Suppressor macrophage (primary cell): ENCODE data around the gene ESRRA.
"Not testable (repeated sequence)": the region's sequence is repeated elsewhere in the genome, so short reads cannot be mapped to it uniquely, and the experiment has no call there.

Source experiments
- DNase-seq, 4 experiments: peaks; one replicate each; pipeline ENCODE4 v3.0.0-alpha.2; 2020 to 2022

Gene ESRRA

DNA sequence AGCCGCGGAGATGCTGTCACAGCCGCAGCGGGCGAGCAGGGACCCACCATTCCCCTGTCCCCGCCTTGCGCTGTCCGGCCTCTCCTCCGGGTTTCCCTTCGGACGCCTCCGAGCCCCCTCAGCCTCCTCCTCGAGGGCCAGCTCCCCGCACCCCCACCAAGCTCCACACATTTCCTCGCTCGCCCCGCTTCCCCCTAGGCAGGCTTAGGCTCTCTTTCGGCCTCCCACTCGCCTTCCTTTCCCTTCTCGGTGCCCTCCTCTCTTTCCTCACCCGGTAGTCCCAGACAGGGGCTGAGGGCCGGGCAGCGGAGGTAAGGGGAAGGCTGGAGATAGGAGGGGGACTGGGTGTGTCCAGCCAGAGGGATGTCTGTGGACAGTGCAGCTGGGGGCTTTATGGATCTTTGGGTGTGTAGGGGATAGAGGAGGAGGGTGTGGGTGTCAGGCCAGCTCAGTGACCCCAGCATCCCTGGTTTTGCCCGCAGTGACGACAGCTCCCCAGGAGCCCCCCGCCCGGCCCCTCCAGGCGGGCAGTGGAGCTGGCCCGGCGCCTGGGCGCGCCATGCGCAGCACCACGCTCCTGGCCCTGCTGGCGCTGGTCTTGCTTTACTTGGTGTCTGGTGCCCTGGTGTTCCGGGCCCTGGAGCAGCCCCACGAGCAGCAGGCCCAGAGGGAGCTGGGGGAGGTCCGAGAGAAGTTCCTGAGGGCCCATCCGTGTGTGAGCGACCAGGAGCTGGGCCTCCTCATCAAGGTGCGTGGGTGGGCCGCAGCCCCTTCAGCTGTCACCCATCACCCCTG lies 12.7 kb upstream of the ESRRA start:
- DNase-seq, result peak in 3 of 4 experiments; percentile 41 to 58 (median 48)

DNA sequence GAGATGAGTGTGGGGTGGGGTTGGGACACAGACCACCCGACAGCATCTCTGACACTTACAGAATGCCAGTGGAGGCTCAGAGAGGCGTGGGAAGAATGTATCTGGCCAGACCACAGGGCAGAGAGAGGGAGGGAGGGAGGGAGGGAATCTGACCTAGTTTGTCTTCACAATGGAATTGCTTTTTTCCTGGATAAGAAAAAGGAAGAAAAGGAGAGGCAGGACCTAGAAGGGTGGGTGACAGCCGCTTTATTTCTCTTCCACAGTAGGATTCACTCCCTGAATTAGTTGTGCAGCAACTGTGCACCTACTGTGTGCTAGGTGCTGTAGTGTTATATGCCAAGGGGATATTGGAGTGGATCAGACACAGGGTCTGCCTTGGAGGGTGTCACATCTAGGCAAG lies 10.6 kb upstream of the ESRRA start:
- no peak for DNase-seq

DNA sequence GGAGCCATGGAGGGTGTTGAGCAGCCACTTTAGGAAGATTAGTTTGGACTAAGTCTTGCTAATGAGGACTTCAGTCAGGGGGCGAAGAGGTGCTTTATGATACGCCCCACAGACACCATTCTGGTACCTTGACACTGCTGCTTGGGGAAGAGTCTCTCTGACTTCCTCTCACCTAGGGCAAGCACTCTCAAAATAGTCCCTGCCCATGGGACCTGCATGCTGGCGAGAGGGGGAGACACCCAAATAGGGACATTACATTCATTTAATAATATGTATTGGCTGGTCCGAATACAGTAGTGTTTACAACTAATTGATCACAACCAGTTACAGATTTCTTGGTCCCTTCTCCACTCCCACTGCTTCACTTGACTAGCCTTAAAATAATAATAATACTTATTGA lies 9.6 kb upstream of the ESRRA start:
- DNase-seq, result no peak

DNA sequence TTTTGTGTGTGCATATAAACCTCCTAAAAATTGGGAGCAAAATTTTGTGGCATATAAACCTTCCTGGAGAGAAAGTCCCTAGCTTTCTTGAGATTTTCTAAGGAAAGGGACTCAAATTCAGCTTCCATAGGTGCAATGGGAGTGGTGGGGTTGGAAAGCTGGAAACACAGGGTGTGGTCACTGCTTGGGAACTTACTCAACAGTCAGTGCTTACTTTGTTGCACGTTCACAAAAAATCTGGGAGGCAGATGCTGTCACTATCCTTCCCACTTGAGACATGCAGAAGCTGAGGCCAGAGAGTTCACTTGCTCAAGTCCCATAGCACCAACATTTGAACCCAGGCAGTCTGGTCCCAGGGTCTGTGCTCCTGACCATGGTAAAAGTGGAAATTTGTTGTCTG lies 9.1 kb upstream of the ESRRA start:
- DNase-seq, result peak in 1 of 4 experiments; percentile 9

DNA sequence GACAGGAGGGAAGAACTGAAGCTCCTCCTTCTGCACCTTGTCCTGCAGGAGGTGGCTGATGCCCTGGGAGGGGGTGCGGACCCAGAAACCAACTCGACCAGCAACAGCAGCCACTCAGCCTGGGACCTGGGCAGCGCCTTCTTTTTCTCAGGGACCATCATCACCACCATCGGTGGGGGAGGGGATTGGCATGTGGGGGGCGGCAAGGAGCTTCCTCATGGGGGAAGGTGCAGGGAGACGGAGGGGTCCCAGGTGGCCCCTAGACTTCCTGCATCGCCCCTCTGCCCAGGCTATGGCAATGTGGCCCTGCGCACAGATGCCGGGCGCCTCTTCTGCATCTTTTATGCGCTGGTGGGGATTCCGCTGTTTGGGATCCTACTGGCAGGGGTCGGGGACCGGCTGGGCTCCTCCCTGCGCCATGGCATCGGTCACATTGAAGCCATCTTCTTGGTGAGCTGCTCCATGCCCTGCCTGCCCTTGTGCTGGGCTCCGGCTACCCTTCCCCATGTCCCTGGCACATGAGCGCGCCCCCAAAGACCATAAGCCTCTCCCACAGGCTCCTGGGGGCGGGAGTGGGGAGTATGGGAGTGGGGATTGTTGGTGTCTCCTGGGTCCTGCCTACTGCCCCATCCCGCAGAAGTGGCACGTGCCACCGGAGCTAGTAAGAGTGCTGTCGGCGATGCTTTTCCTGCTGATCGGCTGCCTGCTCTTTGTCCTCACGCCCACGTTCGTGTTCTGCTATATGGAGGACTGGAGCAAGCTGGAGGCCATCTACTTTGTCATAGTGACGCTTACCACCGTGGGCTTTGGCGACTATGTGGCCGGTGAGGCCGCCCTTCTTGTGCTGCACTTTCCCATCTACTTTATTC lies 8.3 kb upstream of the ESRRA start:
- peak; percentile 33 to 64 (median 50) for DNase-seq

DNA sequence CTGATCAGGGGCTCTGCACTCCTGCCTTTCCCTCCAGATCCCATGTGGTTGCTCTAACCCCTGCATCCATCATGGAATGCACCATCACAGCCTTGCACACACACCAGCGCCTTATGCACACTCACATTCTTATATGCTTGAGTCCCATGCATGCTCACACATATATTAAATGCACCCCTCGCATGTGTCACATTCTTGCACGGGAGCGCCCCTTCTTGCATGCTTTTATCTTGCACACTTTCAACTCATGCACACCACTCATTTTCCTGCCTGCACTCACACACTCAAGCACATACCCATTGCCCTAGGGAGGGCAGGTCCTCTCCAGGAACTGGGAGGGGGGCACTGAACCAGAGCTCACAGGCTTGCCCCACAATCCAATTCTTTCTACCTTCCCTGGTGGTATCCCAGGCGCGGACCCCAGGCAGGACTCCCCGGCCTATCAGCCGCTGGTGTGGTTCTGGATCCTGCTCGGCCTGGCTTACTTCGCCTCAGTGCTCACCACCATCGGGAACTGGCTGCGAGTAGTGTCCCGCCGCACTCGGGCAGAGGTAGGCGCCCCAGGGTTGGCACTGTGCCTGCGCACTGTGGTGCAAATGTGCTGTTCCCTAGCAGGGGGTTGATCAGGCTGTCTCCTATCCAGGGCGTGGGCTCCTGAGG lies 7.5 kb upstream of the ESRRA start:
- DNase-seq, result peak in 1 of 4 experiments; percentile 48

DNA sequence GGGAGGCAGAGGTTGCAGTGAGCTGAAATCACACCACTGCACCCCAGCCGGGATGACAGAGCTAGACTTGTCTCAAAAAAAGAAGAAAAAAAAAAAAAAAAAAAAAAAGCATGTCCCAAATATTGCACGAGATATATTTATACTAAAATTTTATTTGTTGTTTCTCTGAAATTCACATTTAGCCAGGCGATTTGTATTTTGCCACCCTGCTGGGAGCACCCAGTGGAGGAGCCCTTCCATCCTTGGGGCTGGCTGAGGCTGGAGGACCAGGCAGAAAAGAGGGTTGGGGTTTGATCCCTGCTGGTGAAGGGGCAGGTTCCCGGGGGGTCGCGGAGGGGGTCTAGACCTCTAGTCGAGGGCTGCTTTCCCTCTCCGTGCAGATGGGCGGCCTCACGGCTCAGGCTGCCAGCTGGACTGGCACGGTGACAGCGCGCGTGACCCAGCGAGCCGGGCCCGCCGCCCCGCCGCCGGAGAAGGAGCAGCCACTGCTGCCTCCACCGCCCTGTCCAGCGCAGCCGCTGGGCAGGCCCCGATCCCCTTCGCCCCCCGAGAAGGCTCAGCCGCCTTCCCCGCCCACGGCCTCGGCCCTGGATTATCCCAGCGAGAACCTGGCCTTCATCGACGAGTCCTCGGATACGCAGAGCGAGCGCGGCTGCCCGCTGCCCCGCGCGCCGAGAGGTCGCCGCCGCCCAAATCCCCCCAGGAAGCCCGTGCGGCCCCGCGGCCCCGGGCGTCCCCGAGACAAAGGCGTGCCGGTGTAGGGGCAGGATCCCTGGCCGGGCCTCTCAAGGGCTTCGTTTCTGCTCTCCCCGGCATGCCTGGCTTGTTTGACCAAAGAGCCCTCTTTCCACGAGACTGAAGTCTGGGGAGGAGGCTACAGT lies 6.1 kb upstream of the ESRRA start:
- peak; percentile 35 to 78 (median 60) for DNase-seq

DNA sequence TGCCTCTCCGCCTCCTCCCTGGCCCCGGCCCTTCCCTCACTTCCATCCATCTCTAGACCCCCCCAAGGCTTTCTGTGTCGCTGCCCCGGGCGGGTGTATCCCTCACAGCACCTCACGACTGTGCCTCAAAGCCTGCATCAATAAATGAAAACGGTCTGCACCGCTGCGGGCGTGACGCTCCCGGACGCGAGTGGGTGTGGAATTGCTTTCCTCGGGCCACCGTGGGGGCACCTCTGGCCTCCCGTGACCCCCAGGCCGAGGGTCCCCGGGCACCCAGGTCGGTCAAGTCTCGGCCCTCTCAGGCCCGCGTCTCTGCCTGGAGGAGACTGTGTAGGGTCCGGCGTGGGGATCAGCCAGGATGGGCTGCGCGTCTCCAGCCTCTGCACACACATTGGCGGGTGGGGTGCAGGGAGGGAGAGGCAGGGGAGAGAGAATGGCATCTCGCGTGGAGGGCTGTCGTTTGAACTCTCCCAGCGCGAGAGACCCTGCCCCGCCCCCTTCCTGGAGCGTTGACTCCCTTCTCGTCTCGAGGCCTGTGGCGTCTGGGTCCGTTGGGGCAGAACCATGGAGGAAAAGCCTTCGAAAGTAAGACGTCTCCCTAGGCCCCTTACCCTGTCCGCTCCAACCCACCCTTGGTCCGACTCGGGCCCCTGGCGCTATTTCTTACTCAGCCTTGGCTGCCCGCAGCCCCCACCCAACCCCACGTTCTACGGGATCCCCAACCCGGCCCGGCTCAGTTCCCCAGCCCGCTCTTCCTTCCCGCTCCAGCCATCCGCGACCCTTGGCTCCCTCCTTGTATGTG lies 5.3 kb upstream of the ESRRA start, which contains the start of gene CATSPERZ:
TSS of gene CATSPERZ (plus strand) at position 512 of the 802 bp plus-strand sequence. CDS start at position 565, 53 bp downstream.
- peak in 1 of 4 experiments; percentile 25 for DNase-seq

DNA sequence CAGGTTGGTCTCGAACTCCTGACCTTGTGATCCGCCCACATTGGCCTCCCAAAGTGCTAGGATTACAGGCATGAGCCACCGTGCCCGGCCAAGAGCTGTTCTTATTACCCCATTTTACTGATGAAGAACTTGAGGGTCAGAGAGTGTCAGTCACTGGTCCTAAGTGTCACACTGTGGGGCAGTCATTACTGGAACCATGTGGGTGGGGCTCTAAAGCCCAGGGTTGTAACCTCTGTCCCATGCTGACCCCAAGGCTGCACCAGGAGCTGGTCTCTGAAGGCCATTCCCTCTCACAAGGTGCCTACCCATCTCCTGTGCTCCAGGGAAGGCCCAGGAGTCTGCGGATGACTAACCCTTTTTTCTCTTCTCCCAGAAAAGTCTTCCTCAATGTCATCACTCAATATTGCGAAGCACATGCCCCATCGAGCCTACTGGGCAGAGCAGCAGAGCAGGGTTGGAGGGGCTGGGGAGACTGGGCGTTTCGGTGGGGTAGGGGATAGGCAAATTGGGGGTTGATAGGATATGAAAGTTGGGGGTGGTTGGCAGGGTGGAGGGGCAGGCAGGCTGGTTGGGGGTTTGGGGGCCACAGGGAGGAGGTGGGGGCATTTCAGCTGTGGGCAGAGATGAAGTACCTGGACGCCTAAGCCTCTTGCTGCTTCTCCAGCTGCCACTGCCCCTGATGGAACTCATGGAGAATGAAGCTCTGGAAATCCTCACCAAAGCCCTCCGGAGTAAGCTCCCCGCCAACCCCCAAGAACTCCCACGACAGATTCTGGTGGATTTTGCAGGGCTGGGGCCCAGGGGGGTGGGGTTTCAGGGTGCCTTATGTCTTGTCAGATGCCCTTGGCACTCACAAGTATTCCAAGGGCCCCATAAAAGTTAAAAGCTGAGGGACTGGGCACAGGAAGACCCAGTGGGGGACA lies 2.0 kb upstream of the ESRRA start:
- no peak for DNase-seq

DNA sequence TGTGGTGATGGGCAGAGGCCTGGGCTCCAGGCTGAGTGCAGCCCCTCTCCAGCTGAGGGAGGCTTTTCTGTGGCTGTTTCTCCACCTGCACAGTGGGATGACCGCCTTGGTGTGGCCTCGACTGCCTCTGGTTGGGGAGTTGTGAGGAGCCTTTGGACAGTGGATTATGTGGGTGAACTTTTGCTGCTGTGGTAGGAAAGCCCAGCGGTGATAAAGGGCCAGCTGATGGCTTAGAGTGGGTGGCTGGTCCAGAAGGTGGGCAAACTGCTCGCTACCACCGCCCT lies 1.4 kb upstream of the ESRRA start:
- no peak for DNase-seq

DNA sequence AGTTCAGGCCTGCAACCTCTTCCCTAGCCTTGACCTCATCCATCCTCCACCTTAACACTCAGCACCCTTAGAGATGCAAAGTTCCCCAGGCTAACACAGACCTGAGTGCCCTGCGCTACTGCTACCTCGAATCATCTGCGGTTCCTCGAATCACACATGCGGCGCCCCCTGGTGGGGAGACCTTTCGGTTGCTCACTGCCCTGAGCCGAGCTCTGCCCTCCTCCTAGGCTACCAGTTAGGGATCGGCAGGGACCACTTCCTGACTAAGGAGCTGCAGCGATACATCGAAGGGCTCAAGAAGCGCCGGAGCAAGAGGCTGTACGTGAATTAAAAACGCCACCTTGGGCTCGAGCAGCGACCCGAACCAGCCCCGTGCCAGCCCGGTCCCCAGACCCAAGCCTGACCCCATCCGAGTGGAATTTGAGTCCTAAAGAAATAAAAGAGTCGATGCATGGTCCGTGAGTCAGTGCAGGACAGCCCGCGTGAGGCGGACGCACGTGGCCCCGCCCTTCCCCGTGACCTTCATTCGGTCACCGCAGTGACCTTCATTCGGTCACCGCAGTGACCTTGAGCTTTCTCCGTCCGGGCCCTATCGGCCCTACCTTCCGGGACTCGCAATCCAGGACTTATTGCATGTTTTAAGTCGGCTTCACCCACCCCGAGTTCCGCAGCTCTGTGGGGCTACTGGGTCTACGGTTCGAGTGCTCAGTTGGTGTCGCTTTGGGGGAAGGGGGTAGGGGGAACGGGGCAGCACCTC lies 830 bp upstream of the ESRRA start:
- DNase-seq, result peak; percentile 96 to 98 (median 97)

DNA sequence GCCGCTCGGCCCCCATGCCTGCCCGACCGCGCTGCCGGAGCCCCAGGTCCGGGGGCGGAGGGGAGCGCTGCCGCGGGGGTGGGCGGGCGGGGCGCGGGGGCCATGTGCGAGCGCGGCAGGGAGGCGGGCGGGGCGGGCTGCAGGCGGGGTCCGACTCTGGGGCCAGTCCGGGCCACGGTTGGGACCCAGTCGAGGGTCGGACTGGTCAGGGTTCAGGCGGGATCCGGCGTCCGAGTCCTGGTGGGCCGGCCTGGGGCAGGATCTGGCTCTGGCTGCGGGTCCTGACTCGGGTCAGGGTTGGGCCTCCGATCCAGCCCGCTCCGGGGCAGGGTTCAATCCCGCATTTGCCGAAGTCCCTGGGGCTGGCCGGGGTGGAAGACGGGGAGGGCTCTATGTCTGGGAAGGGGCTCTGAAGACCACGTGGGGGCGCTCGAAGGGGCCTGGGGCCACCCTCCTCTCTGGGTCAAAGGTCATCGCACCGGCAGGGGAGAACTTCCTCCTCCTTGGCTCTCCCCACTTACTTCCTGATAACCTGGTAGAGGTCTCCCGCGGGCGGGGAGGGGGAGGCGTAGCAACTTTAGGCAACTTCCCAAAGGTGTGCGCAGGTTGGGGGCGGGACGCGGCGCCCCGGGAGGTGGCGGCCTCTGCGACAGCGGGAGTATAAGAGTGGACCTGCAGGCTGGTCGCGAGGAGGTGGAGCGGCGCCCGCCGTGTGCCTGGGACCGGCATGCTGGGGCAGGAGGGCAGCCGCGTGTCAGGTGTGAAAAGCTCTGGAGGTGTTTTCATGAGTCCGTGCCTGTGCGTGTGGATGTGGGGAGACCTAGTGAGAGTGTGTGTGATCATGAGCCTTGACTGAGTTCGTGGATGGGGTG lies 603 bp downstream of the ESRRA start:
- peak; percentile 60 to 80 (median 68) for DNase-seq

DNA sequence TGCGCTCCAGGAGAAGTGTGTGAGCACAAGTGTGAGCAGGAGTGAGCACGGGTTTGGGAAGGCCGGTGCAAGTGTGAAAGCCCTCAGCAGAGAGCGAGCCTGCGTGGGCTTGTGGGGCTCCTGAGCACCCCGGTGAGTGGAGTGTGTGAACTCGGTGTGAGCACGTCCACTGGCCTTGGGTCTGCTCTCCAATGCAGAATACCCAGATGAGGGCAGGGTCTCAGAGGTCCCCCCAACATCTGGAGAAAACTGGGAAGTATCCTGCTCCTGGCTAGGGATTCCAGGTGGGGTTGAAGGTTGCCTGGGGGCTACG lies 1.2 kb downstream of the ESRRA start:
- DNase-seq, result no peak

DNA sequence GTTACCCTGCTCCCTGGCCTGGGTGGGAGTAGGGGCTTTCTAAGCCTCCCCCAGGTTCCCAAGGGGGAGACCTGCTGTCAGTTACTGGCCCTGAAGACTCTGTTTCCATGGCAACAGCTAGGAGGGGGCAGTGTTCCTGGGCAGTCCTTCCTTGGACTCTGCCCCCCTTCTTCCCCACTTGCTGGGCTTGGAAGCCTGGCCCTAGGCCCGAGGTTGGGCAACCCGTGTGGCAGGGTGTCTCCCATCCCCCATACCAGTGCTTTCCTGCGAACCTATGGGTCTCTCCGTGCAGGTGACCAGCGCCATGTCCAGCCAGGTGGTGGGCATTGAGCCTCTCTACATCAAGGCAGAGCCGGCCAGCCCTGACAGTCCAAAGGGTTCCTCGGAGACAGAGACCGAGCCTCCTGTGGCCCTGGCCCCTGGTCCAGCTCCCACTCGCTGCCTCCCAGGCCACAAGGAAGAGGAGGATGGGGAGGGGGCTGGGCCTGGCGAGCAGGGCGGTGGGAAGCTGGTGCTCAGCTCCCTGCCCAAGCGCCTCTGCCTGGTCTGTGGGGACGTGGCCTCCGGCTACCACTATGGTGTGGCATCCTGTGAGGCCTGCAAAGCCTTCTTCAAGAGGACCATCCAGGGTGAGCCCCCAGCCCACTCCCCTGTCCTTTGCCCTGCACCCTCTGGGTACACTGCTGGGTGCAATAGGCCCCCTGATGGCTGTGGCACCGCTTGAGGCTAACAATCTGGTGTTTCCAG lies 1.7 kb downstream of the ESRRA start:
- DNase-seq, result no peak

DNA sequence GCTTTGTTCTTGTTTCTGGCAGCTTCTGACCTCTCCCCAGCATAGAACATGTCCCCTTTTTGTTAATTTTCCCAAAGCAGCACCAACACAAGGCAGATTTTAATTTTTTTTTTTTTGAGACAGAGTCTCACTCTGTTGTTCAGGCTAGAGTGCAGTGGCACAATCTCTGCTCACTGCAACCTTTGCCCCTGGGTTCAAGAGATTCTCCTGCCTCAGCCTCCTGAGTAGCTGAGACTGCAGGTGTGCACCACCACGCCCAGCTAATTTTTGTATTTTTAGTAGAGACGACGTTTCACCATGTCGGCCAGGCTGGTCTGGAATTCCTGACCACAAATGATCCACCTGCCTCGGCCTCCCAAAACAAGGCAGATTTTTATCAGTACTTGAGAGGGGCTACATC lies 2.5 kb downstream of the ESRRA start:
- not testable (repeated sequence) for DNase-seq

DNA sequence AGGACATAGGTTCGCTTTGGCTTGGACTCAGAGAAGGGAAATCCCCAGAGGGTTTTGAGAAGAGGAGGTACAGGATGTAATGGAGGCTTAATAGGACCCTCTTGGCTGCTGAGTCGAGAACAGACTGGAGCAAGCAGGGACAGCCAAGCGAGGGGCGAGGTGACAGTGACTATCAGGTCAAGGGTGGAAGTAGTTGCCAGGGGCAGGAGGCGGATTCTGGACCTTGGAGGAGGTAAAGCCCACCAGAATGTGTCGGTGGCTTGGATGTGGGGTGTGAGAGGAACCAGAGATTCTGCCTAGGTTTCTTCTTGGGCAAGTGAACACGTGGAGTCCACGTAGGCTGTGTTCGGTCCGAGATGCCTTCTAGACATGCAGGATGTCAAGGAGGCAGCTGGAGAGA lies 7.6 kb downstream of the ESRRA start:
- DNase-seq, result no peak

DNA sequence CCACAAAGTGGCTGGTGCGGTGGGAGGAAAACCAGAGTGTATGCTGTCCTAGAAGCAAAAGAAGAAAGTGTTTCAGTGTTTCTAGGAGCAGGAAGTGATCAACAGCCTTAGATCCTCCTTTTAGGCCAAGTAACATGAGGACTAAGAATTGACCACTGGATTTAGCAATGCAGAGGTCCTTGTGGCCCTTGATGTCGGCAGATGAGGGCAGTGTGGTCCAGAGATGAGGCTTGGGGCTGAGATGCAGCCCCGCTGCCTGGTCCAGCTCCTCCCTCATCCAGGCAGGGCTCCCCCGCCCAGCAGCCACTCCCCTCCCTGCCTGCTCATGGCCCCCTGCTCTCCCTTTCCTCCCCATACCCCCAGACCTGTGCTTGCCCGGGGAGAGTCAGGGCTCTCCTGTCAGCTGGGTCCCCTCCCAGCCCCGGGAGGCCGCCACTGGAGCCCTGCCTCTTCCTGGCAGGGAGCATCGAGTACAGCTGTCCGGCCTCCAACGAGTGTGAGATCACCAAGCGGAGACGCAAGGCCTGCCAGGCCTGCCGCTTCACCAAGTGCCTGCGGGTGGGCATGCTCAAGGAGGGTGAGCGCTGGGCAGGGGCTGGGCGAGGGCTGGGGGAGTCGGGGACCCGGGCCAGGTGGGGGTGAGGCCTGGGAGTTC lies 8.3 kb downstream of the ESRRA start:
- no peak for DNase-seq
